Measurements from ENCODE around the gene ANKK1.

ANKK1 gene

GRCh38 chr11:113377681-113378412 lies 9.7 kb upstream of the ANKK1 start:
- no peak for DNase-seq (ENCODE audit: low read depth in 2 of 3, low spot score in 2 of 3)

DNA sequence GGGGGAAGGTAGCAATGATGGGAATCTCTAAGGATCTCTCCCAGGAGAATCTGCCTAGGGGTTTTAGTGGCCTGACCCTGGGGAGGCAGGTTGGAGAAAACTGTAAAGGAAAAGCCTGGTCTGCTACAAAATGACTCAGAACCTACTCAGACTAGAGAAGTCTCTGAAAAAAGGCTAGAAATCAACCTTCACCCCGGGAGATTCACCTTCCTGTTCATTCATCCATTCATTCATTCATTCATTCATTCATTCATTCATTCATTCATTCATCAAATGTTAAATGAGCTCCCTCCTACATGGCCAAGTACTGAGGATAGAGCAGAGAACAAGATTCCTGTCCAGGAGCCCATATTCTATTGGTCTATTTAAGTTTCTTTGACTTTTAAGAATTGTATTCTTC lies 8.9 kb upstream of the ANKK1 start:
- no peak for DNase-seq (ENCODE audit: low read depth in 2 of 3, low spot score in 2 of 3)

GRCh38 chr11:113382121-113382520 lies 5.5 kb upstream of the ANKK1 start:
- no peak for DNase-seq (ENCODE audit: low read depth in 2 of 3, low spot score in 2 of 3)

DNA sequence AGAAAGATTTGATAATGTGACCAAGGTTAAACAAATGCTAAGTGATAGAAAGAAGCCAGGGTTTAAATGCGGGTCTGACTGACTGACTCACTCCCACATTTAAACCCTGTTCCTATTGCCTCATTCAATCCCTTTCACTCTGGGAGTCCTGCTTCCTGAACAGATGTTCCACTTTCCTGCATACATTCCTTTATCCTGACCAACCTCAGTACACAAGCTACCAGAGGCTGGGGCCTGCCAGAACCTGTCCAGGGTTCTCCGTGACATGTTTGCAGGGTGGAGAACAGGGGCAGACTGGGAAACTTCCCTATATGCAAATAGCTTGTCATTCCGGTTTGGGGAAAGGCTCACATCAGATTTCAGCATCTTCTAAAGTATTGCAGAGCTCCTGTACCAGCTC lies 3.0 kb upstream of the ANKK1 start:
- no peak for DNase-seq (ENCODE audit: low read depth in 2 of 3, low spot score in 2 of 3)

- DNase-seq (ENCODE audit: low read depth in 2 of 3, low spot score in 2 of 3): no peak
Measured at GRCh38 chr11:113385749-113386148, 1.8 kb upstream of the ANKK1 start.

- no peak for DNase-seq (ENCODE audit: low read depth in 2 of 3, low spot score in 2 of 3)
Measured at GRCh38 chr11:113386866-113387265, 713 bp upstream of the ANKK1 start.

DNA sequence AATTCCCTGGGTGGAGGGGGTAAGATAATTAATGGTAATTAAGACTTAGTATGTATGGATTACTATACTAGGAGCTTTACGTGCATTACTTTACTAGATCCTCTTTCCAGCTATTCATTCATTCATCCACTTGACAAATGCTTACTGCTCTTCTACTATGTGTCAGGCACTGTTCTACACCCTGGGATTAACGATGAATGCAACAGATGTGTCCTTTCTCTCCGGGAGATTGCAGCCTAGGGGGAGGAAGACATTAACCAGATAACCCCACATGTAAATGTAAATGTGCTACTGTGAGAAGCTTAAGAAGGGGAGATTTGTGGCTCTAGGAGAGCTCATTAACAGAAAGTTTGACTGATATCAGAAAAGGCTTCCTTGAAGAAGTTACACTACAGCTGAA lies 1.7 kb downstream of the ANKK1 start:
- DNase-seq (ENCODE audit: low read depth in 2 of 3, low spot score in 2 of 3): no peak

GRCh38 chr11:113392236-113392921 lies 4.8 kb downstream of the ANKK1 start:
- DNase-seq (ENCODE audit: low read depth in 2 of 3, low spot score in 2 of 3): no peak

DNA sequence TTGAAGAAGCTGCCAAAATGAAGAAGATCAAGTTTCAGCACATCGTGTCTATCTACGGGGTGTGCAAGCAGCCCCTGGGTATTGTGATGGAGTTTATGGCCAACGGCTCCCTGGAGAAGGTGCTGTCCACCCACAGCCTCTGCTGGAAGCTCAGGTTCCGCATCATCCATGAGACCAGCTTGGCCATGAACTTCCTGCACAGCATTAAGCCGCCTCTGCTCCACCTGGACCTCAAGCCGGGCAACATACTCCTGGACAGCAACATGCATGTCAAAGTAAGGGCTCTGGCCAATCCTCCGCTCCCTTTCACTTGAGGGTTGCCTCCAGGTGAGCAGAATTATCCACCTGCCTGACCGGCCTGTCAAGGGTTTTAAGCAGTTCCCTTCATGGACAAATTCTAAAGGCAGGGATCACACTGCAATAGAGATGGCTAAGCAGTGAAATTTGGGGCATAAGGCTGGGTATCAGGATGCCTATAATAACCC lies 6.0 kb downstream of the ANKK1 start:
- DNase-seq (ENCODE audit: low read depth in 2 of 3, low spot score in 2 of 3): no peak

DNA sequence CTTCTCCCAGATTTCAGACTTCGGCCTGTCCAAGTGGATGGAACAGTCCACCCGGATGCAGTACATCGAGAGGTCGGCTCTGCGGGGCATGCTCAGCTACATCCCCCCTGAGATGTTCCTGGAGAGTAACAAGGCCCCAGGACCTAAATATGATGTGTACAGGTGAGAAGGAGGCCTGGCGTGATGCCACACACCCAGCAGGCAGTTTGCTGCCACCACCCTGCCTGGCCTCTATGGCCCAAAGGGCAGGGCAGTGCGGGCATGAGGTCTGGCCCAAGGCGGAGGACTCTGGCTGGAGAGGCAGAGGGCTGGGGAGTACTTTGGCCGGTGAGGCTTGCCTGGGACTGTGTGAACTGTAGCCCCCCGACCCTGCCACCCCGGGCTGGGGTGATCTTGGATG lies 7.3 kb downstream of the ANKK1 start:
- no peak for DNase-seq (ENCODE audit: low read depth in 2 of 3, low spot score in 2 of 3)

GRCh38 chr11:113395782-113396336 lies 8.3 kb downstream of the ANKK1 start:
- DNase-seq (ENCODE audit: low read depth in 2 of 3, low spot score in 2 of 3): no peak

GRCh38 chr11:113396690-113397089 lies 9.1 kb downstream of the ANKK1 start:
- no peak for DNase-seq (ENCODE audit: low read depth in 2 of 3, low spot score in 2 of 3)

- DNase-seq (ENCODE audit: low read depth in 2 of 3, low spot score in 2 of 3): no peak
Measured at GRCh38 chr11:113397212-113397611, 9.6 kb downstream of the ANKK1 start.

DNA sequence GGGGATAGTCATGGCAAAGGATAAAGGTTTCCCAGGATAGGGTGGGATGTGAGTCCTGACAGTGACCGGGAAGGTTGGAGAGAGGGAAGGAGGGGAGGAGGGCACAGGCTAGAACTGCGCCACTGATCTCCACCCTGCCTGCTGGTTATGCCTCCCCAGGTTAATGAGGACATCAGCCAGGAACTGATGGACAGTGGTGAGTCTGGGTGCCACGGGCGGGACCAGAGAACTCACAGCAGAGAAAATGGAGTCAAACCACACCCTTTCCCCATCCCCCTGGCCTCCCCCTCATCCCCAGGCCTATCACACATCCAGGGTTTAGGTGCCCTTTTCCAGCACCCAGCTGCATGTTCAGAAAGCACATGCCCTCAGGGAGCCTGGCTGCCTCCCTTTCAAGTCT lies 10.2 kb downstream of the ANKK1 start:
- DNase-seq (ENCODE audit: low read depth in 2 of 3, low spot score in 2 of 3): no peak

- no peak for DNase-seq (ENCODE audit: low read depth in 2 of 3, low spot score in 2 of 3)
Measured at GRCh38 chr11:113398669-113399430, 11.3 kb downstream of the ANKK1 start.

DNA sequence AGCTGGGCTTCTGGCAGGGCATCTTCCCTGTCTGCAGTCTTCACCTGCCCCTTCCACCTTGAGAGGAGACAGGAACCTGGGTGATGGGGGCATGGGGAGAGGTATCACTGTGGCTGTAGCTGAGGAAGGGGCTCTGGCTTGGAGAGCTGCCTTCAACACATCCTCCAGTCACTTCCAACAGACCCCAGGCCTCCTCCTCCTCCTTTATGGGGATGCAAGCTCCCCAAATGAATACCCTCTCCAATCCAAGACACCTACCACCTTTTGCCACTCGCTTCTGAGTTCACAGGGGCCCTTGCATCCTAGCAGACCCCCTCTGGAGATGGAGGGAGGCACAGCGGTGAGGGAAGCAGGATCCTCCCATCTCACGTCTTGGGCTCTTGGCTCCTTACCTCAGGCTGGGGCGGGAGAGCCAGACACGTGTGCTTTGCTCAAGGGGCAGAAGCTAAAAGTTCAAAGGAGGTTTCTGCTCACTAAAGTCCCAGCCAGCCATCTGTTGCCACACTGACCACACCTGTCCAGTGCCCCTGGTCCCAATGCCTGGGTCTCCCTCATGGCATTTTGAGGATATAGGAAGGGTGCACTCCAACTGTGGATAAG lies 13.2 kb downstream of the ANKK1 start:
- DNase-seq (ENCODE audit: low read depth in 2 of 3, low spot score in 2 of 3): no peak

- no peak for DNase-seq (ENCODE audit: low read depth in 2 of 3, low spot score in 2 of 3)
Measured at GRCh38 chr11:113401718-113402117, 14.1 kb downstream of the ANKK1 start.

DNA sequence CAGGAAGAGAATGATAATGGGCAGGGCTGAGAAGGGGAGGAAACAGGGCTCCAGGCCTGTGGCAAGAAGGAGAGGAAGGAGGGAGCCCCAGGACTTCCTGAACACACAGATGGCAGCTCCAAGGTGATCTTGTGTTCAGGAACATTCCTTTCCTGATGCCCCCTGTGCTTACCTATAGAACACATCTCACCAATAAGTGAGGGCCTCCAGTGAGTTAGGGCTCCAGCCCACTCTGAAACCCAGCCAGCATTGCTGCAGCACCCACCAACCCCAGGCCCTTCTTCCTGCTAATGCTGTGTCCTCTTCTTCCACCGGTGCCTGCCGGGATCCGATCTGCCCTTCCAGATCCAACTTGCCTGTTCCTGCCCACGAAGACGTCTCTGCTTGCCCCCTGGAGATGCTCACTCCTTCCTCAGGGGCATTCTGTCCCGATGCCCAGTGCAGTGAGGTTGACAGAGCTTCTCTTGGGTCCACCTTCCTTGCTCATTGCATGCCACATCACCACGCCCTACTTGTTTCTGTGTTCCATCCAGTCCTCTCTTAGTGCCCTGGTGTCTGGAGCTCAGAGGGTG lies 17.4 kb downstream of the ANKK1 start:
- DNase-seq (ENCODE audit: low read depth in 2 of 3, low spot score in 2 of 3): no peak

DNA sequence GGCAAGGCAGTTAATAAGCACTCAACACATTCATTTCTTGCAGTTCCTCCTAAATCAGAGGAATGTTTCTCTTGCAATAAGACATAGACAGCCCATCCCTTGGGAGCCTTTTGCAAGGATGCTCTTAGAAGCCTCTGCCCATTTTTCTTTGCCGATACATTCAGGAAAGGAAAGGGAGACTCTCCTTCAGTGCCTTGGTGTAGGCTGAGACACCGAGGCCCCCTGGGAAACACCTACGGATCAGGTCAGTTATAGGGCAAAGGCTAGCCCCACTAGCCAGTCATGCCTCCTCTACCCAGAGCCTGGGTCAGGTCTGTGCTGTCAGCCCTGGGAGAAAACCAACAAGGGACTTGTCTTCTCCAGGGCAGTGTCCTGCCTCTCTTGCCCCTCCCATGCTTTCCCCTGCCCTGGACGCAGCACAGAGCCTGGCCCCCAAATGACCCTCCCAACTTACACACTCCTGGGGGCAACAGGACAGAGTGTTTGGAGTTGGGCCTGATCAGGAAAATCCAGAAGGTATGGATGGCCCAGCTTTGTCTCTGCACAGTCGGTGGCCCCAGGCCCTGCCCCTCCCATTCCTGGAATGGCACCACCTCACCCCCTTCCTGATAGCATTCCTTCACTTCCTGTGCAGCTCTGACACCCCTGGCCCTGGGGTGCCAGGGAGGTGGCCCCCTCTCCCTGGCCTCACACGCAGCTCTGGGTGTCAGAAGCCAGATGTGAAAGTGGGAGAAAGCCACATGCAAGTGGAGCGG lies 18.3 kb downstream of the ANKK1 start:
- DNase-seq (ENCODE audit: low read depth in 2 of 3, low spot score in 2 of 3): no peak

DNA sequence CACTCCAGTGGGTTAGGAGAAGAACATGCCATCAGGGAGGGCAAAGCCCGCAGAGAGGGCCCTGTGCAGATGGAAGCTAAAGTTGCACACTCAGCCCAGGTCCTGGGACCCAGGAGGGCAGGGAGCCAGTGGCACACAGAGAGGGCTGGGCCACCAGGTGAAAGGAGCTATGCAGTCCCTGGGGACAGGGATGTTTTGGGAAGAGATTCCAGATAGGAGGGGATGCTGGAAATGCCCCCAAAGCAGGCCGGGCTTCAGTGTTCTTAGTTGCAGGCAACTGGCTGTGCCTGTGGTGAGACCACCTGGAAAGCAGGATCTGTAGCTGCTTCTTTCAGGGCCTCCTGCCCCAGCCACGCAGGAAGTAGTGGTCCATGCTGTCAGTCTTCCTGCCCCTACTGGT lies 19.6 kb downstream of the ANKK1 start:
- no peak for DNase-seq (ENCODE audit: low read depth in 2 of 3, low spot score in 2 of 3)
